Measurements from ENCODE around the gene AMDHD2. TPM values are rescaled to one million over a fixed set of nuclear protein-coding genes. Genes with fewer than 3 reads are reported as not detected.

AMDHD2 gene
- total and polyA plus RNA-seq, 2 of the 8 experiments (the other 6 are each of a cell fraction or from before 2014, with no cell fraction given) = 43.0 to 54.6 TPM

DNA sequence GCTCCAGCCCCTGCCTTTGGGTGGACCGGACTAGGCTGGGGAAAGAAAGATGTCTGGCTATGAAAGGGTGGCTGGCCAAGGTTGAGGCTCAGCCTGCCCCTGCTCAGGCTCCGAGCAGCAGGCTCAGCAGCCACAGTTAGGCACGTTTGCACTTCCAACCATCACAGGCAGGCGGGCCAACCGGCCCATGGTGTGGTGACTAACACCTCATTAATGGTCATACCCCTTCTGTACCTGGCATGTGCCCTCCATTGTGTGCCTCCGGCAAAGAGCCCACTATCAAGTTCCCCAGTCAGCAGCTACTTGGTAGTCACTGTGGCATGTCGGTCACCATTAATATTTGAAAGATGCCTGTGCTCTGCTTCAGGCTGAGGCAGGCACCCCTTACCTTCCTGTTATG, 38.5 kb upstream of the AMDHD2 start (continued):
- TF ChIP-seq, protein P1, sequence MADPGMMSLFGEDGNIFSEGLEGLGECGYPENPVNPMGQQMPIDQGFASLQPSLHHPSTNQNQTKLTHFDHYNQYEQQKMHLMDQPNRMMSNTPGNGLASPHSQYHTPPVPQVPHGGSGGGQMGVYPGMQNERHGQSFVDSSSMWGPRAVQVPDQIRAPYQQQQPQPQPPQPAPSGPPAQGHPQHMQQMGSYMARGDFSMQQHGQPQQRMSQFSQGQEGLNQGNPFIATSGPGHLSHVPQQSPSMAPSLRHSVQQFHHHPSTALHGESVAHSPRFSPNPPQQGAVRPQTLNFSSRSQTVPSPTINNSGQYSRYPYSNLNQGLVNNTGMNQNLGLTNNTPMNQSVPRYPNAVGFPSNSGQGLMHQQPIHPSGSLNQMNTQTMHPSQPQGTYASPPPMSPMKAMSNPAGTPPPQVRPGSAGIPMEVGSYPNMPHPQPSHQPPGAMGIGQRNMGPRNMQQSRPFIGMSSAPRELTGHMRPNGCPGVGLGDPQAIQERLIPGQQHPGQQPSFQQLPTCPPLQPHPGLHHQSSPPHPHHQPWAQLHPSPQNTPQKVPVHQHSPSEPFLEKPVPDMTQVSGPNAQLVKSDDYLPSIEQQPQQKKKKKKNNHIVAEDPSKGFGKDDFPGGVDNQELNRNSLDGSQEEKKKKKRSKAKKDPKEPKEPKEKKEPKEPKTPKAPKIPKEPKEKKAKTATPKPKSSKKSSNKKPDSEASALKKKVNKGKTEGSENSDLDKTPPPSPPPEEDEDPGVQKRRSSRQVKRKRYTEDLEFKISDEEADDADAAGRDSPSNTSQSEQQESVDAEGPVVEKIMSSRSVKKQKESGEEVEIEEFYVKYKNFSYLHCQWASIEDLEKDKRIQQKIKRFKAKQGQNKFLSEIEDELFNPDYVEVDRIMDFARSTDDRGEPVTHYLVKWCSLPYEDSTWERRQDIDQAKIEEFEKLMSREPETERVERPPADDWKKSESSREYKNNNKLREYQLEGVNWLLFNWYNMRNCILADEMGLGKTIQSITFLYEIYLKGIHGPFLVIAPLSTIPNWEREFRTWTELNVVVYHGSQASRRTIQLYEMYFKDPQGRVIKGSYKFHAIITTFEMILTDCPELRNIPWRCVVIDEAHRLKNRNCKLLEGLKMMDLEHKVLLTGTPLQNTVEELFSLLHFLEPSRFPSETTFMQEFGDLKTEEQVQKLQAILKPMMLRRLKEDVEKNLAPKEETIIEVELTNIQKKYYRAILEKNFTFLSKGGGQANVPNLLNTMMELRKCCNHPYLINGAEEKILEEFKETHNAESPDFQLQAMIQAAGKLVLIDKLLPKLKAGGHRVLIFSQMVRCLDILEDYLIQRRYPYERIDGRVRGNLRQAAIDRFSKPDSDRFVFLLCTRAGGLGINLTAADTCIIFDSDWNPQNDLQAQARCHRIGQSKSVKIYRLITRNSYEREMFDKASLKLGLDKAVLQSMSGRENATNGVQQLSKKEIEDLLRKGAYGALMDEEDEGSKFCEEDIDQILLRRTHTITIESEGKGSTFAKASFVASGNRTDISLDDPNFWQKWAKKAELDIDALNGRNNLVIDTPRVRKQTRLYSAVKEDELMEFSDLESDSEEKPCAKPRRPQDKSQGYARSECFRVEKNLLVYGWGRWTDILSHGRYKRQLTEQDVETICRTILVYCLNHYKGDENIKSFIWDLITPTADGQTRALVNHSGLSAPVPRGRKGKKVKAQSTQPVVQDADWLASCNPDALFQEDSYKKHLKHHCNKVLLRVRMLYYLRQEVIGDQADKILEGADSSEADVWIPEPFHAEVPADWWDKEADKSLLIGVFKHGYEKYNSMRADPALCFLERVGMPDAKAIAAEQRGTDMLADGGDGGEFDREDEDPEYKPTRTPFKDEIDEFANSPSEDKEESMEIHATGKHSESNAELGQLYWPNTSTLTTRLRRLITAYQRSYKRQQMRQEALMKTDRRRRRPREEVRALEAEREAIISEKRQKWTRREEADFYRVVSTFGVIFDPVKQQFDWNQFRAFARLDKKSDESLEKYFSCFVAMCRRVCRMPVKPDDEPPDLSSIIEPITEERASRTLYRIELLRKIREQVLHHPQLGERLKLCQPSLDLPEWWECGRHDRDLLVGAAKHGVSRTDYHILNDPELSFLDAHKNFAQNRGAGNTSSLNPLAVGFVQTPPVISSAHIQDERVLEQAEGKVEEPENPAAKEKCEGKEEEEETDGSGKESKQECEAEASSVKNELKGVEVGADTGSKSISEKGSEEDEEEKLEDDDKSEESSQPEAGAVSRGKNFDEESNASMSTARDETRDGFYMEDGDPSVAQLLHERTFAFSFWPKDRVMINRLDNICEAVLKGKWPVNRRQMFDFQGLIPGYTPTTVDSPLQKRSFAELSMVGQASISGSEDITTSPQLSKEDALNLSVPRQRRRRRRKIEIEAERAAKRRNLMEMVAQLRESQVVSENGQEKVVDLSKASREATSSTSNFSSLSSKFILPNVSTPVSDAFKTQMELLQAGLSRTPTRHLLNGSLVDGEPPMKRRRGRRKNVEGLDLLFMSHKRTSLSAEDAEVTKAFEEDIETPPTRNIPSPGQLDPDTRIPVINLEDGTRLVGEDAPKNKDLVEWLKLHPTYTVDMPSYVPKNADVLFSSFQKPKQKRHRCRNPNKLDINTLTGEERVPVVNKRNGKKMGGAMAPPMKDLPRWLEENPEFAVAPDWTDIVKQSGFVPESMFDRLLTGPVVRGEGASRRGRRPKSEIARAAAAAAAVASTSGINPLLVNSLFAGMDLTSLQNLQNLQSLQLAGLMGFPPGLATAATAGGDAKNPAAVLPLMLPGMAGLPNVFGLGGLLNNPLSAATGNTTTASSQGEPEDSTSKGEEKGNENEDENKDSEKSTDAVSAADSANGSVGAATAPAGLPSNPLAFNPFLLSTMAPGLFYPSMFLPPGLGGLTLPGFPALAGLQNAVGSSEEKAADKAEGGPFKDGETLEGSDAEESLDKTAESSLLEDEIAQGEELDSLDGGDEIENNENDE (IDR thresholded peaks at IDR 0.05; ENCODE audit: insufficient replicate concordance, low read length) = no peak
- TF ChIP-seq KDM4A (IDR thresholded peaks at IDR 0.05; ENCODE audit: low read depth, low read length, severe bottlenecking) (no peak), CBX5 (IDR thresholded peaks at IDR 0.05; ENCODE audit: low read depth, low read length) (no peak), BRCA1 (IDR thresholded peaks at IDR 0.05; ENCODE audit: low read depth, low read length) (no peak), CBX8 (IDR thresholded peaks at IDR 0.05; ENCODE audit: borderline replicate concordance, low read depth, low read length) (no peak), EP300 (IDR thresholded peaks at IDR 0.05; ENCODE audit: borderline replicate concordance in 1 of 2, low read depth in 2 of 2, low read length in 2 of 2) (no peak)

Measured in H1 (cell line).